HepG2 (cell line): ENCODE measurements around the gene GBGT1. TPM values are rescaled to one million over a fixed set of nuclear protein-coding genes. Genes with fewer than 3 reads are reported as not detected.
A peak's percentile ranks its signal among the peaks of the same experiment; 100 is the strongest.

Experiments
- AGO1 ChIP-seq: fragments of 200-400 bp; formaldehyde crosslinking; IDR thresholded peaks from 2 replicates; pipeline ENCODE4 v1.6.1; 2017; ENCODE audit warnings: mild to moderate bottlenecking, low read depth, low read length, moderate library complexity; ENCODE audit not compliant: poor library complexity, severe bottlenecking
- ARHGAP35 ChIP-seq: sonication (generic); formaldehyde crosslinking; IDR thresholded peaks from 2 replicates; pipeline ENCODE4 v1.9.0; 2022; ENCODE audit warnings: mild to moderate bottlenecking, inconsistent platforms, moderate library complexity, missing genetic modification reagents, borderline replicate concordance
- BRD4 ChIP-seq: sonication (generic); formaldehyde crosslinking; IDR thresholded peaks from 2 replicates; pipeline ENCODE4 v1.4.0; 2020; ENCODE audit warnings: missing genetic modification reagents
- CC2D1A ChIP-seq: sonication (generic); formaldehyde crosslinking; IDR thresholded peaks from 2 replicates; pipeline ENCODE4 v1.8.1; 2023; ENCODE audit warnings: mild to moderate bottlenecking, missing genetic modification reagents
- EEA1 ChIP-seq: sonication (generic); formaldehyde crosslinking; IDR thresholded peaks from 2 replicates; pipeline ENCODE4 v1.5.1; 2020; ENCODE audit warnings: mild to moderate bottlenecking, missing genetic modification reagents, borderline replicate concordance
- ETV5 ChIP-seq: IDR thresholded peaks from 2 replicates; pipeline ENCODE4 v1.6.1; 2018; ENCODE audit warnings: missing biosample characterization, missing genetic modification reagents, inconsistent platforms, borderline replicate concordance
- FOXO1 ChIP-seq: sonication (generic); formaldehyde crosslinking; IDR thresholded peaks from 2 replicates; pipeline ENCODE4 v1.4.0; 2020; ENCODE audit warnings: missing genetic modification reagents
- GFI1 ChIP-seq: sonication (generic); formaldehyde crosslinking; IDR thresholded peaks from 2 replicates; pipeline ENCODE4 v1.5.0; 2020; ENCODE audit warnings: missing genetic modification reagents, mild to moderate bottlenecking, borderline replicate concordance
- HES4 ChIP-seq: sonication (generic); formaldehyde crosslinking; IDR thresholded peaks from 2 replicates; pipeline ENCODE4 v1.9.0; 2021; ENCODE audit warnings: mild to moderate bottlenecking, missing genetic modification reagents, borderline replicate concordance
- HOXD1 ChIP-seq: sonication (generic); formaldehyde crosslinking; IDR thresholded peaks from 2 replicates; pipeline ENCODE4 v1.5.0; 2020; ENCODE audit warnings: missing genetic modification reagents
- KDM6A ChIP-seq: IDR thresholded peaks from 2 replicates; pipeline ENCODE4 v1.6.1; 2016; ENCODE audit warnings: low read depth
- NFYC ChIP-seq: IDR thresholded peaks from 2 replicates; pipeline ENCODE4 v1.6.1; 2016; ENCODE audit warnings: missing genetic modification reagents, missing compliant biosample characterization
- POLR2G ChIP-seq: fragments of 200-400 bp; formaldehyde crosslinking; IDR thresholded peaks from 2 replicates; pipeline ENCODE4 v1.6.1; 2018; ENCODE audit warnings: mild to moderate bottlenecking, low read depth, low read length, moderate library complexity
- SALL2 ChIP-seq: sonication (generic); formaldehyde crosslinking; IDR thresholded peaks from 2 replicates; pipeline ENCODE4 v1.8.1; 2023; ENCODE audit warnings: mild to moderate bottlenecking, missing genetic modification reagents, inconsistent platforms
- SAP130 ChIP-seq: IDR thresholded peaks from 2 replicates; pipeline ENCODE4 v1.6.1; 2016; ENCODE audit warnings: low read depth
- SIN3A ChIP-seq: IDR thresholded peaks from 2 replicates; pipeline ENCODE4 v1.6.1; 2011; ENCODE audit warnings: low read depth, mild to moderate bottlenecking, control low read depth, low read length, borderline replicate concordance
- SMARCE1 ChIP-seq: fragments of 450-650 bp; IDR thresholded peaks from 2 replicates; pipeline ENCODE4 v1.6.1; 2017; ENCODE audit warnings: borderline replicate concordance
- SP1 ChIP-seq, 2 experiments: fragments of 450-650 bp in 1 of 2; sonication (generic) in 1 of 2; formaldehyde crosslinking in 1 of 2; IDR thresholded peaks; 2 replicates each; pipeline versions ENCODE4 v1.4.0 to v1.6.1; 2016 to 2020; ENCODE audit warnings: missing genetic modification reagents in 1 of 2
- ZNF749 ChIP-seq: sonication (generic); formaldehyde crosslinking; IDR thresholded peaks from 2 replicates; pipeline ENCODE4 v1.8.0; 2022; ENCODE audit warnings: mild to moderate bottlenecking, missing genetic modification reagents, moderate library complexity, borderline replicate concordance
- polyA plus RNA-seq, 8 experiments: library from polyadenylated mRNA; depleted of rRNA in 3 of 8; stranded (reverse) in 7 of 8; unstranded in 1 of 8; fragments of >200 nt; fragmentation: Illumina TruSeq in 4 of 8; extraction: Trizol in 4 of 8; gene quantifications; 2 replicates each; pipeline versions ENCODE4 v1.2.1 to v1.2.3, GENCODE V29; 2011 to 2016; ENCODE audit warnings: low read depth in 4 of 8, missing spikeins in 1 of 8, mixed read lengths in 1 of 8; ENCODE audit not compliant: insufficient read depth in 1 of 8
- total RNA-seq, 5 experiments: library from RNA; depleted of rRNA; stranded (reverse); fragments of >200 nt; fragmentation: Illumina TruSeq; extraction: Trizol; gene quantifications; 2 replicates each; pipeline ENCODE4 v1.2.3, GENCODE V29; 2016; ENCODE audit warnings: low read depth in 1 of 5
- TF ChIP-seq, protein P1 (sequence below): sonication (generic); formaldehyde crosslinking; IDR thresholded peaks from 2 replicates; pipeline ENCODE4 v1.8.0; 2022; ENCODE audit warnings: mild to moderate bottlenecking, missing genetic modification reagents; ENCODE audit not compliant: insufficient replicate concordance
- TF ChIP-seq, protein P2 (sequence below): sonication (generic); formaldehyde crosslinking; IDR thresholded peaks from 2 replicates; pipeline ENCODE4 v1.5.1; 2020; ENCODE audit warnings: missing genetic modification reagents, mild to moderate bottlenecking, borderline replicate concordance
- TF ChIP-seq, protein P3 (sequence below): sonication (generic); formaldehyde crosslinking; IDR thresholded peaks from 2 replicates; pipeline ENCODE4 v1.4.0; 2020; ENCODE audit warnings: mild to moderate bottlenecking, missing genetic modification reagents

GBGT1 gene
- total and polyA plus RNA-seq, 2 of the 13 experiments (the other 11 are each of a cell fraction or from before 2014, with no cell fraction given), result not detected

DNA sequence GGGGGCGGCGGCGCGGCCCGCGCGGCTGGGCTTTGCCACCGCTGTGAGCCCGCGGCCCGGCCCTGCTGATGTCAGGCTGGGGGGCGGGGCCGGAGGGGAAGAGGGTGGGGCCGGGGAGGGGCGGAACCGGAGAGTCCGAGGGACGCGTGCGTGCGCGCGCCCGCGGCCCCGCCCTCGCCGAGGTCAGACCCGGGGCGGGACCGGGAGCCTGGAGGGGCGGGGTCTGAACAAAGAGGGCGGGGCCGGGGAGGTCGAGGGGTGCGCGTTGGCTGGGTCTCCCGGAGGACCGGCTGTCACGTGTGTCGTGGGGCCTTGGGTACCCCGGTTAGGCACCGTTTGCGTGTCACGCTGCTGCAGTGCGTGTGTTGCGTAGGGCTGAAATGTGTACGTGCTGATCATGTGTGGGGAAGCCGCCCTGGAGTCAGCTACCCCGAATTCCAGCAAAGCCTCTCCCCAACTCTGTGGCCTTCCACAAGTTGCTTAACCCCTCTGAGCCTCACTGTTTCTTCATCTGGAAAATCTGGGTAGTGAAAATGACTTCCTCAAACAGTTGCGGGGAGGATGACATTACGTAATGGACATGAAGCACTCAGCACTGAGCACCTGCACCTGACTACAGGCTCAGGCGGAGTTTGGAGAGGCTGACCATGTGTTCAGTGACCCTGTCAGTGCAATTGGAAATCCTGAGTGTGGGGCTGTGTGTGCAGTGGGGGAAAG lies 42.4 kb downstream of the GBGT1 start, which contains the start of gene RALGDS (continued):
- TF ChIP-seq, protein P1, sequence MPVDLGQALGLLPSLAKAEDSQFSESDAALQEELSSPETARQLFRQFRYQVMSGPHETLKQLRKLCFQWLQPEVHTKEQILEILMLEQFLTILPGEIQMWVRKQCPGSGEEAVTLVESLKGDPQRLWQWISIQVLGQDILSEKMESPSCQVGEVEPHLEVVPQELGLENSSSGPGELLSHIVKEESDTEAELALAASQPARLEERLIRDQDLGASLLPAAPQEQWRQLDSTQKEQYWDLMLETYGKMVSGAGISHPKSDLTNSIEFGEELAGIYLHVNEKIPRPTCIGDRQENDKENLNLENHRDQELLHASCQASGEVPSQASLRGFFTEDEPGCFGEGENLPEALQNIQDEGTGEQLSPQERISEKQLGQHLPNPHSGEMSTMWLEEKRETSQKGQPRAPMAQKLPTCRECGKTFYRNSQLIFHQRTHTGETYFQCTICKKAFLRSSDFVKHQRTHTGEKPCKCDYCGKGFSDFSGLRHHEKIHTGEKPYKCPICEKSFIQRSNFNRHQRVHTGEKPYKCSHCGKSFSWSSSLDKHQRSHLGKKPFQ (CRISPR knock-in tag), result no peak
- TF ChIP-seq ZNF749 (CRISPR knock-in tag) (no peak), SIN3A (no peak), BRD4 (no peak), SMARCE1 (no peak), CC2D1A (CRISPR knock-in tag) (no peak), KDM6A (CRISPR knock-in tag) (no peak), SAP130 (CRISPR knock-in tag) (peak; percentile 22; the same call in 1 of the 2 replicates), FOXO1 (CRISPR knock-in tag) (0 out of 2 replicates have a peak, but pooled peaks have one; percentile 29), ETV5 (CRISPR knock-in tag) (0 out of 2 replicates have a peak, but pooled peaks have one; percentile 20), HOXD1 (CRISPR knock-in tag) (no peak), SP1 (IDR thresholded peaks at IDR 0.05) (no peak), SP1 (CRISPR knock-in tag; IDR thresholded peaks at IDR 0.05) (peak; percentile 65), AGO1 (no peak), ARHGAP35 (no peak), NFYC (no peak), SALL2 (CRISPR knock-in tag) (0 out of 2 replicates have a peak, but pooled peaks have one; percentile 5), HES4 (CRISPR knock-in tag) (no peak), POLR2G (no peak), GFI1 (CRISPR knock-in tag) (no peak), EEA1 (CRISPR knock-in tag) (no peak)
- TF ChIP-seq, protein P2, sequence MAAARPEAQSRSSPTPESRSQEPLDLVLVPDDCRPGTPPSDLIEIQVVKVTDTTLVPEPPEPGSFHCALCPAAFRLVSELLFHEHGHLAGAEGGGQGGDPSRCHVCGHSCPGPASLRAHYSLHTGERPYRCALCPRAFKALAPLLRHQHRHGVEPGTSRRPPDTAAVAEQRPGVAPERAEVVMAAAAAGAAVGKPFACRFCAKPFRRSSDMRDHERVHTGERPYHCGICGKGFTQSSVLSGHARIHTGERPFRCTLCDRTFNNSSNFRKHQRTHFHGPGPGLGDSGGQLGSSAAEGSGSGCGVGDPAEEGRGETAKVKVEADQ, result no peak
- TF ChIP-seq, protein P3, sequence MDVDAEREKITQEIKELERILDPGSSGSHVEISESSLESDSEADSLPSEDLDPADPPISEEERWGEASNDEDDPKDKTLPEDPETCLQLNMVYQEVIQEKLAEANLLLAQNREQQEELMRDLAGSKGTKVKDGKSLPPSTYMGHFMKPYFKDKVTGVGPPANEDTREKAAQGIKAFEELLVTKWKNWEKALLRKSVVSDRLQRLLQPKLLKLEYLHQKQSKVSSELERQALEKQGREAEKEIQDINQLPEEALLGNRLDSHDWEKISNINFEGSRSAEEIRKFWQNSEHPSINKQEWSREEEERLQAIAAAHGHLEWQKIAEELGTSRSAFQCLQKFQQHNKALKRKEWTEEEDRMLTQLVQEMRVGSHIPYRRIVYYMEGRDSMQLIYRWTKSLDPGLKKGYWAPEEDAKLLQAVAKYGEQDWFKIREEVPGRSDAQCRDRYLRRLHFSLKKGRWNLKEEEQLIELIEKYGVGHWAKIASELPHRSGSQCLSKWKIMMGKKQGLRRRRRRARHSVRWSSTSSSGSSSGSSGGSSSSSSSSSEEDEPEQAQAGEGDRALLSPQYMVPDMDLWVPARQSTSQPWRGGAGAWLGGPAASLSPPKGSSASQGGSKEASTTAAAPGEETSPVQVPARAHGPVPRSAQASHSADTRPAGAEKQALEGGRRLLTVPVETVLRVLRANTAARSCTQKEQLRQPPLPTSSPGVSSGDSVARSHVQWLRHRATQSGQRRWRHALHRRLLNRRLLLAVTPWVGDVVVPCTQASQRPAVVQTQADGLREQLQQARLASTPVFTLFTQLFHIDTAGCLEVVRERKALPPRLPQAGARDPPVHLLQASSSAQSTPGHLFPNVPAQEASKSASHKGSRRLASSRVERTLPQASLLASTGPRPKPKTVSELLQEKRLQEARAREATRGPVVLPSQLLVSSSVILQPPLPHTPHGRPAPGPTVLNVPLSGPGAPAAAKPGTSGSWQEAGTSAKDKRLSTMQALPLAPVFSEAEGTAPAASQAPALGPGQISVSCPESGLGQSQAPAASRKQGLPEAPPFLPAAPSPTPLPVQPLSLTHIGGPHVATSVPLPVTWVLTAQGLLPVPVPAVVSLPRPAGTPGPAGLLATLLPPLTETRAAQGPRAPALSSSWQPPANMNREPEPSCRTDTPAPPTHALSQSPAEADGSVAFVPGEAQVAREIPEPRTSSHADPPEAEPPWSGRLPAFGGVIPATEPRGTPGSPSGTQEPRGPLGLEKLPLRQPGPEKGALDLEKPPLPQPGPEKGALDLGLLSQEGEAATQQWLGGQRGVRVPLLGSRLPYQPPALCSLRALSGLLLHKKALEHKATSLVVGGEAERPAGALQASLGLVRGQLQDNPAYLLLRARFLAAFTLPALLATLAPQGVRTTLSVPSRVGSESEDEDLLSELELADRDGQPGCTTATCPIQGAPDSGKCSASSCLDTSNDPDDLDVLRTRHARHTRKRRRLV (CRISPR knock-in tag), result no peak
